Stimulated activated naive CD8-positive, alpha-beta T cell treated with anti-CD3 and anti-CD28 coated beads, Interleukin-15, amount 100 ng/mL, for 72 hours (primary cell): ENCODE results near the gene PKP4.
"Not testable (repeated sequence)": the region's sequence is repeated elsewhere in the genome, so short reads cannot be mapped to it uniquely, and the experiment has no call there.

Experiments
- ATAC-seq: fragments of 150-1000 bp; cut with Tn5 transposase; 2 replicates; pipeline ENCODE4 v1.10.0; 2021; ENCODE audit warnings: mild to moderate bottlenecking, moderate library complexity
- DNase-seq, 2 donors: peaks; one replicate each; pipeline ENCODE4 v3.0.0; 2021 to 2022
- H3K27ac Mint-ChIP-seq, 2 donors: one replicate each; pipeline ENCODE4 v1.8.0; 2022; ENCODE audit warnings: mild to moderate bottlenecking in 2 of 2, mixed read lengths in 2 of 2, moderate library complexity in 2 of 2
- H3K27me3 Mint-ChIP-seq: one replicate; pipeline ENCODE4 v1.8.0; 2022; ENCODE audit warnings: mixed read lengths
- H3K4me1 Mint-ChIP-seq: one replicate; pipeline ENCODE4 v1.8.0; 2022; ENCODE audit warnings: mild to moderate bottlenecking, mixed read lengths
- H3K4me3 Mint-ChIP-seq, 2 donors: one replicate each; pipeline ENCODE4 v1.8.0; 2022; ENCODE audit warnings: mild to moderate bottlenecking in 2 of 2, mixed read lengths in 2 of 2, moderate library complexity in 1 of 2
- H3K9me3 Mint-ChIP-seq, 2 donors: one replicate each; pipeline ENCODE4 v1.8.0; 2022; ENCODE audit warnings: mixed read lengths in 2 of 2

Gene PKP4, protein sequence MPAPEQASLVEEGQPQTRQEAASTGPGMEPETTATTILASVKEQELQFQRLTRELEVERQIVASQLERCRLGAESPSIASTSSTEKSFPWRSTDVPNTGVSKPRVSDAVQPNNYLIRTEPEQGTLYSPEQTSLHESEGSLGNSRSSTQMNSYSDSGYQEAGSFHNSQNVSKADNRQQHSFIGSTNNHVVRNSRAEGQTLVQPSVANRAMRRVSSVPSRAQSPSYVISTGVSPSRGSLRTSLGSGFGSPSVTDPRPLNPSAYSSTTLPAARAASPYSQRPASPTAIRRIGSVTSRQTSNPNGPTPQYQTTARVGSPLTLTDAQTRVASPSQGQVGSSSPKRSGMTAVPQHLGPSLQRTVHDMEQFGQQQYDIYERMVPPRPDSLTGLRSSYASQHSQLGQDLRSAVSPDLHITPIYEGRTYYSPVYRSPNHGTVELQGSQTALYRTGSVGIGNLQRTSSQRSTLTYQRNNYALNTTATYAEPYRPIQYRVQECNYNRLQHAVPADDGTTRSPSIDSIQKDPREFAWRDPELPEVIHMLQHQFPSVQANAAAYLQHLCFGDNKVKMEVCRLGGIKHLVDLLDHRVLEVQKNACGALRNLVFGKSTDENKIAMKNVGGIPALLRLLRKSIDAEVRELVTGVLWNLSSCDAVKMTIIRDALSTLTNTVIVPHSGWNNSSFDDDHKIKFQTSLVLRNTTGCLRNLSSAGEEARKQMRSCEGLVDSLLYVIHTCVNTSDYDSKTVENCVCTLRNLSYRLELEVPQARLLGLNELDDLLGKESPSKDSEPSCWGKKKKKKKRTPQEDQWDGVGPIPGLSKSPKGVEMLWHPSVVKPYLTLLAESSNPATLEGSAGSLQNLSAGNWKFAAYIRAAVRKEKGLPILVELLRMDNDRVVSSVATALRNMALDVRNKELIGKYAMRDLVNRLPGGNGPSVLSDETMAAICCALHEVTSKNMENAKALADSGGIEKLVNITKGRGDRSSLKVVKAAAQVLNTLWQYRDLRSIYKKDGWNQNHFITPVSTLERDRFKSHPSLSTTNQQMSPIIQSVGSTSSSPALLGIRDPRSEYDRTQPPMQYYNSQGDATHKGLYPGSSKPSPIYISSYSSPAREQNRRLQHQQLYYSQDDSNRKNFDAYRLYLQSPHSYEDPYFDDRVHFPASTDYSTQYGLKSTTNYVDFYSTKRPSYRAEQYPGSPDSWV

DNA sequence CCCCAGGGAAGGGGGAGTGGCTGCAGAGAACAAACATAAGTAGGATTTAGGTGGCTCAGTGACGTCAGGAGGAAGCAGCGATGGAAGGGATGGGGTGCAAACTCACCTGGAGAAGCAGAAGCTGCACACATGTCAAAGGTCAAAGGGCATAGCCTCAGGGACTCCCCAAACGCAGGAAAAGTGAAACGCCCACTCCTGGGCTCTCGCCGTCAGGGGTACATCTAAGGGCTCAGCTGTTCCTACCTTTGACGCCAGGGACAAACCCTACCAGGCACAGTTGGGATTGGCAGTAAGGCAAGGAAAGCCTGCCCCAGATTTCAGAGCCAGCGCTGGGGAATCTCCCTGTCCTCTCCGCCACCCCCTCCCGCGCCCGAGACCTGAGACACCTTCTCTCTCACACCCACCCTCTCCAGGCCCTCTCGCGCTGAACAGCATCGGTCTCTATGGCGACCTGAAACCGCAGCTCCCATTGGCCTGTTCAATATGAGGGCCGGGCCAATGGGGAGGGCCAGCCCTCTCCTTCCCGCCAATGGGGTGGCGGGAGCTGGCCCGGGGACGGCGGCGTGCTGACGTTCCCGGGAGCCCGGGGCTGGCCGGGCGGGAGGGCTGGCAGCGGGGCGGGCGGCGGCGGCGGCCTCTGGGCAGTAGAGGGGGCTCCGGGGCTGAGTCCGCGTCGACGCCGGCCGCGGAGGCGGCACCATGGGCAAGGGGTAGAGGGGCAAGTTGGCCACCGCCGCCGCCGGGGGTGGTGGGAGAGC is at the start of gene PKP4, which contains the start of gene CCDC148:
TSS of gene PKP4 (plus strand) at position 644 of the 758 bp plus-strand sequence. CDS start 76,233 bp downstream, outside the sequence.
TSS of gene CCDC148 (minus strand) at position 445 of the 758 bp plus-strand sequence. CDS start at position 131, 314 bp downstream.
- H3K4me3 Mint-ChIP-seq: peak within 1 kb of the TSS; percentile 90
- H3K27ac Mint-ChIP-seq: peak within 1 kb of the TSS; percentile 38 to 94
- peak; percentile 94 for ATAC-seq
- H3K27me3 Mint-ChIP-seq: peaks cover 21% of the 10 kb centered on the region
- DNase-seq: peak; percentile 85 to 93
- no peaks in the 10 kb centered on the region for H3K9me3 Mint-ChIP-seq
- H3K4me1 Mint-ChIP-seq: peaks cover 35% of the 10 kb centered on the region

DNA sequence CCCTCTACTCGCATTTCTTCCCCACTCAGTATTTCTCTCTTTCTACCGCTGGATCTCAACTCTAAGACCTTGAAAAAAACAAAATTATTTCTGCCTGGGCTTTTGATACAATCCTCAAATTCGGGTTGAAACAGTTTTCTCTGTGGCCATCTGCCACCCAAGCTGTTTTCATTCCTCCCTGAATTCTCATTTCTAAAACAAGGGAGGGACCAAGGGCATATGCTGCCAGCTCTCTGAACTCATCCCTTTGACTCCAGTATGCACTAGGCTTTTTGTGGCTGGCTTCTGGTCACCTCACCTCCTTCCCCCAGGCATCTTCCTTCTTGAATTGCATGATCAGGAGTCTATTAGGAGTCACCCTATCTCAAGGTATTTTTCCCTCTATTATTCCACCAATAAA is 49.7 kb upstream of the PKP4 start:
- Mint-ChIP-seq H3K4me1 (no peaks in the 10 kb centered on the region), H3K27ac (no peak overlapping the region), H3K4me3 (no peak overlapping the region), H3K9me3 (peaks cover 14 to 20% of the 10 kb centered on the region in 2 donors), H3K27me3 (peaks cover 18% of the 10 kb centered on the region)
- ATAC-seq: no peak
- no peak for DNase-seq

DNA sequence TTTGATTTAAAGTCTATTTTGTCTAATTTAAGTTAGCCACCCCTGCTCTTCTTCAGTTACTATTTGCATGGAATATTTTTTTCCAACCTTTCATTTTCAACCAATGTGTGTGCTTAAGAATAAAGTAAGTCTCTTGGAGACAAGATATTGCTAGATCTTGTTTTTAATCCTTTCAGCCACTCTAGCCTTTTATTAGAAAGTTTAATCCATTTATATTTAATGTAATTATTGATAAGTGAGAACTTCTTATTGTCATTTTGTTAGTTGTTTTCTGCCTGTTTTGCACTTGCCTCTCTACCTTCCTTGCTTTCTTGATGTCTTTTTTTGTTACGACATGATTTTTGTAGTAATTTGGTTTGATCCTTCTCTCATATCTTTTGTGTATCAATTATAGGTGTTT is 46.6 kb upstream of the PKP4 start:
- Mint-ChIP-seq H3K27me3 (peaks cover 19% of the 10 kb centered on the region), H3K9me3 (peaks cover 14 to 22% of the 10 kb centered on the region in 2 donors), H3K27ac (no peak overlapping the region), H3K4me1 (no peaks in the 10 kb centered on the region), H3K4me3 (no peak overlapping the region)
- ATAC-seq: no peak
- DNase-seq: no peak

DNA sequence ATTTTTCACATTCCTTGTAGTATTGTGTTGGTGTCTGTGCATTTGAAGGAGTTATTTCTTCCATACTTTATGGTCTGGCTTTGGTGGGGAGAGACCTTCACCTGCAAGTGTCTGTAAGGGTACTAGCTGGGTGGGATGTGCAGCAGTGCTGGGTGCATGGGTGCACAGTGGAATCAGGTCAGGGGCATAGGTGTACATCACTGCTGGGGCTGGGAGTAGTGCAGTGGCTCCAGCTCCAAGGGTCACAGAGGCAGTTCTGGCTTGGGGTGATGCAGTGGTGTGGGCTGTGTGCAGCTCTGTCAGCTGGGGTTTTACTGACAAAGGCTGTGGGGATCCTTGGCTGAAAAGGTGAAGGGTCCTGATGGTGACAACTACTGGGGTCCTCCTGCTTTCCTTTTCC is 45.0 kb upstream of the PKP4 start:
- Mint-ChIP-seq H3K4me3 (no peak overlapping the region), H3K4me1 (no peaks in the 10 kb centered on the region), H3K27me3 (peaks cover 24% of the 10 kb centered on the region), H3K9me3 (peaks cover 14 to 31% of the 10 kb centered on the region in 2 donors), H3K27ac (no peak overlapping the region)
- ATAC-seq: no peak
- no peak for DNase-seq

DNA sequence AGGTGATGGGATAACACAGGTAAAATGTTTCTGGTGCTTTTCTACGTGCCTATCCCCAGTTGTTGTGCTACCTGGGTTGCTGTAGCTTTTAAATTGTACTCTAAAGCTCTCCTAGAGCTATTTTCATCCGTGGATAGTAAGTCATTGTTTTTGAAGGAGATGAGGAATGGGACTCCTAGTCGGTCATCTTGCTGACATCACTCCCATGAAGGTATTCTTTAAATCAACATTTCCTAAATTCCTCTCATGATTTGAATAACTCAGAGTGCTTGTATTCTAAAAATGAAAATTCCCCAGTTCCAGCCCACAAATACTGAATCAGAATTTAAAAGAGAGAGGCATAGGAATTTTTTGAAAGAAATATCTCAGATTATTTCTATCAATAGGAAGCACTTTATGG is 44.5 kb upstream of the PKP4 start:
- Mint-ChIP-seq H3K27ac (no peak overlapping the region), H3K4me3 (no peak overlapping the region), H3K4me1 (no peaks in the 10 kb centered on the region), H3K9me3 (peaks cover 14 to 31% of the 10 kb centered on the region in 2 donors), H3K27me3 (peaks cover 19% of the 10 kb centered on the region)
- ATAC-seq: no peak
- DNase-seq: no peak

DNA sequence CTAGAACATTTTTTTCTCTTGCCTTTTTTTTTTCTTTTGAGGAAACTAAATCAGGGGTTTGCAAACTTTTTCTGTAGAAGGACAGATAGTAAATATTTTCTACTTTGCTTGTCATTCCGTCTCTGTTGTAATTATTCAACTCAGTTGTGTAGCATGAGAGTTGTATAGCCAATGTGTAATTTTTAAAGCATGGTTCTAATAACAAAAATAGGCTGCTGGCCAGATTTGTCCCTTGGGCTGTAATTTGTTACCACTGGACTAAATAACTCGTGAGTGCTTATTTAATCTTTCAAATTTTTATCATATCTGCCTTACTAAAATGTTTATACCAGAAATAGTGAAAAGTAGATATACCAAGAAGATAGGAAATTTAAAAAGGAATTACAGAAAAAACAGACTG is 43.2 kb upstream of the PKP4 start:
- Mint-ChIP-seq H3K9me3 (peaks cover 14 to 31% of the 10 kb centered on the region in 2 donors), H3K27ac (no peak overlapping the region), H3K27me3 (peaks cover 21% of the 10 kb centered on the region), H3K4me1 (no peaks in the 10 kb centered on the region), H3K4me3 (no peak overlapping the region)
- no peak for ATAC-seq
- DNase-seq: no peak

DNA sequence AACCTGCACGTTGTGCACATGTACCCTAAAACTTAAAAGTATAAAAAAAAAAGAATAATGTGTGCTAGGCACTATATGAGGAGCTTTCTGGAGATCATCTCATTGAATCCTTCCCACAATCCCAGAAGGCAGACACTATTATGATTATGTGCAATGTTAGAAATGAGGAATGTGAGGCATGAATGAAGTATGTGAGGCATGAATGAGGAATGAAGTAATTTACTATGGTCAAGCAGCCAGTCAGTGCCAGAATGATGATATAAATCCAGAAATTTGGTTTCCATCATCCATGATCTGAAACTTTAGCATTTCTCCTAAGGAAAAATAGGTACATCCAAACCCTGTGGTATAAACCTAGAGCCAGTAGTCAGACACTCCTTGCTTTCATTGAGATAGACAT is 42.2 kb upstream of the PKP4 start:
- H3K27ac Mint-ChIP-seq: no peak overlapping the region
- peaks cover 23% of the 10 kb centered on the region for H3K27me3 Mint-ChIP-seq
- H3K9me3 Mint-ChIP-seq: peaks cover 14 to 31% of the 10 kb centered on the region in 2 donors
- H3K4me3 Mint-ChIP-seq: no peak overlapping the region
- no peak for DNase-seq
- no peaks in the 10 kb centered on the region for H3K4me1 Mint-ChIP-seq
- no peak for ATAC-seq

DNA sequence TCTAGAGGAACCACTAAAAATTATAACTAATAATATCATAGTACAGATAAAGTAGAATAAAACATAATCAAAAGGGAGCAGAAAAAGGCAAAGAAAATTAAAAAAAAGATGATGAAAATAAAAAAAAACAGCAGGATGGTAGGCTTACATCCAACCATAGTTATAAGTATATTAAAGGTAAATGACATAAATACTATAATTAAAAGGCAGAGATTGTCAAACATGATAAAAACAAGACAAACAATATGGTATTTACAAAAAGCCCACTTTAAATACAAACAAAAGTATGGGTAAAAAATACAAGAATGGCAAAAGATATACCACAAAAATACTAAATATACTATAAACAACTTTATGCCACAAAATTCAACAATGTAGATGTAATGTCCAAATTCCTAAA is 24.6 kb upstream of the PKP4 start:
- no peak for ATAC-seq
- DNase-seq: no peak
- Mint-ChIP-seq H3K4me3 (no peak overlapping the region), H3K4me1 (no peaks in the 10 kb centered on the region), H3K27ac (no peak overlapping the region), H3K9me3 (peaks cover 6 to 15% of the 10 kb centered on the region in 2 donors), H3K27me3 (peaks cover 9% of the 10 kb centered on the region)

DNA sequence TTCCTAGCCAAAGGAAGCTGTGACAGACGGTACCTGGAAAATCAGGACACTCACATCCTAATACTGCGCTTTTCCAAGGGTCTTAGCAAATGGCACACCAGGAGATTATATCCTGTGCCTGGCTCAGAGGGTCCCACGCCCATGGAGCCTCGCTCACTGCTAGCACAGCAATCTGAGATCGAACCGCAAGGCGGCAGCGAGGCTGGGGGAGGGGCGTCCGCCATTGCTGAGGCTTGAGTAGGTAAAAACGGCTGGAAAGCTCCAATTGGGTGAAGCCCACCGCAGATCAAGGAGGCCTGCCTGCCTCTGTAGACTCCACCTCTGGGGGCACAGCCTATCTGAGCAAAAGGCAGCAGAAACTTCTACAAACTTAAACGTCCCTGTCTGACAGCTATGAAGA is 23.0 kb upstream of the PKP4 start:
- not testable (repeated sequence) for H3K27ac Mint-ChIP-seq, DNase-seq, H3K4me1 Mint-ChIP-seq, H3K9me3 Mint-ChIP-seq, H3K27me3 Mint-ChIP-seq, H3K4me3 Mint-ChIP-seq, ATAC-seq

DNA sequence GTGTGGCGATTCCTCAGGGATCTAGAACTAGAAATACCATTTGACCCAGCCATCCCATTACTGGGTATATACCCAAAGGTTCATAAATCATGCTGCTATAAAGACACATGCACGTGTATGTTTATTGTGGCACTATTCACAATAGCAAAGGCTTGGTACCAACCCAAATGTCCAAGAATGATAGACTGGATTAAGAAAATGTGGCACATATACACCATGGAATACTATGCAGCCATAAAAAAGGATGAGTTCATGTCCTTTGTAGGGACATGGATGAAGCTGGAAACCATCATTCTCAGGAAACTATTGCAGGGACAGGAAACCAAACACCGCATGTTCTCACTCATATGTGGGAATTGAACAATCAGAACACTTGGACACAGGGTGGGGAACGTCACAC is 17.7 kb upstream of the PKP4 start:
- not testable (repeated sequence) for DNase-seq, H3K4me3 Mint-ChIP-seq, H3K27me3 Mint-ChIP-seq

DNA sequence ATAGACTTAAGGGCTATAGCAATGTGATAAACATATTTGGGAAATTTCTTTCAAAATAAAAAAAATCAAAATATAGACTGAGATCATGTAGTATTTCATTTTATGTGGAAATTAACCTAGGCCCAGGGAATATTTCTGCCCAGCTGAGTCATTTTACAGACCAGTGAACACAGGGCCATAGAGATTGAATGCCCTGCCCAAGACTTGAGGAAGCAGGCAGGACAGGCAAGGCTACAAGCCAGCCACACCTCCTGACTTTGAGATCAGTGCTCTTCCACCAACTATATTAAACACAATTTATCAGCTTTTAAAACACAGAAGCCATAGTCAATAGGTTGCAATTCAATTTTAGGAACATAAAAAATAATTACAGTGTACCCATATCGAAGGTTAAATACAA is 13.1 kb upstream of the PKP4 start:
- H3K27ac Mint-ChIP-seq: no peak overlapping the region
- H3K4me1 Mint-ChIP-seq: no peaks in the 10 kb centered on the region
- ATAC-seq: no peak
- H3K4me3 Mint-ChIP-seq: no peak overlapping the region
- H3K9me3 Mint-ChIP-seq: no peaks in the 10 kb centered on the region
- H3K27me3 Mint-ChIP-seq: no peaks in the 10 kb centered on the region
- no peak for DNase-seq

More for the DNA sequence above, 17.7 kb upstream of the PKP4 start:
- H3K9me3 Mint-ChIP-seq, H3K4me1 Mint-ChIP-seq, H3K27ac Mint-ChIP-seq, ATAC-seq: not testable (repeated sequence)

DNA sequence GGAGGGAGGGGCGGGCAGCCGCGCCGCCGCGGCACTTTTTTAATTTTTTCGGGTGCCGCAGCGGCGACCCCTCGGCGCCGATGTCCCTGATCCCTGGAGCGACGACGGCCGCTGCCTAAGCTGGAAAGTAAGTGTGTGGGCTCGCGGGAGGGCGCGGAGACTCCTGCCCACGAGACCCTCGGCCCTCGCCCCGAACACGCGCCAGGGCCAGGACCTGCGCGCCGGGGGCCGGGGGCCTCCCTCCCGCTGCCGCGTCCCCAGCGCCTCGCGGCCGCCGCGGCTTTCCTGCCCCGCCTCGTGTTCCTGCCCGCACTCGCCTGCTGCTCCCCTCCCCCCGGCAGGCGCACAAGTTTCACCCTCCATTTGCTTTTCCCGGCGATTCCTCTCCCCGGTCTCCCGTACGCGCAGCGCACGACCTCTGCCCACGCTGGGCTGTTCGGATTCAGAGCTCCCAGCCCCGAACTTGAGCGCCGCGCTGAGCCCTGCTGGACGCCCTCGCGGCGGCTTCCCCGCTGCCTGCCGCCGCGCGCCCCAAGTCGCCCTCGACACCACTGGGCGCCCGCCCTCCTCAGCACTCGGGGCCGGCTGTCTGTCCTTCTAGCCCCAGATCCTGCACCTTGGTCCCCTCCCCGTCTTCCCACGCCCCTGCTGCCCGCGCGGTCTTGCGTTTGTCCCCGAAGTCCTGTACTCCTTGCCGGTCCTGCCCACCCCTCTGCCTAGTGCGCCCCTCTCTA is 507 bp downstream of the PKP4 start:
- peaks cover 21% of the 10 kb centered on the region for H3K27me3 Mint-ChIP-seq
- peak overlapping the region; percentile 38 to 94 for H3K27ac Mint-ChIP-seq

DNA sequence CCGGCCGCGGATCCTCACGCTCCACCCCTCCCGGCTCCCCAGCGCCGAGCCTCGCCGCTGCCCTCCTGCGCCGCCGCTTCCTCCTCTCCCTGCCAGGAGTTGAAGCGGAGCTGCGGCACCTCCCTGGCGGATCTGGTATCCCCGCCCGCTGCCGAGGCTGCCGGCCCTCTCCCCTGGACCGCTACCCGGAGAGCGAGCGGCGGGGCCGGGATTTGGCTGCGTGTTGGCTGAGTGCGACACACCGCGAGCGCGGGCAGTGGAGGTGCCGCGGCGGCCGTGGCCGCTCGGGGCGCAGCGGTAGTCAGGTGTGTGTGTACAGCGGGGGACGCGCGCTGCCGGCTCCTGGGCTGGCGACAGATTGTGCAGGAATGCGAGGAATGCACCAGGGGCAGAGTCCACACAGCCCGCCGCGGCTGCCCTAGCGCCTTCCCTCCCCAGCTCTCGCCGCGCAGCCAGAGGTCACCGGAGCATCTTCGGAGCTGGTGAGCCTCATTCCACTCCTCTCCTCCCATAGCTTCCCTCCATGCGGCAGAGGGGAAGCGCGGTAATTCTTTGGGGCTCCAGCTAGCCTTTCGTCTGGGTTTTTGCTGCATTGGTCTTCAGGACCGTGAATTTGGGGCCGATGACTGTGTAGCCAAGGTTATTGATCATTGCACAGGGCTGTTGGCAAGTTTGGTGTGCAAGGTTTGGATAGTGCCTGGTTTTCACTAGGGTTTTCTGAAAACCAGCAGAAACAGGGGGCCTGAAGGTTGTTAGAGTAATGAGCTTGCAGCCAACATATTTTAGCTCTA is 1.3 kb downstream of the PKP4 start:
- DNase-seq (peak; percentile 59 to 64), ATAC-seq (peak; percentile 68)
- peak overlapping the region; percentile 90 for H3K4me3 Mint-ChIP-seq
- peaks cover 21% of the 10 kb centered on the region for H3K27me3 Mint-ChIP-seq
- H3K4me1 Mint-ChIP-seq: peaks cover 35% of the 10 kb centered on the region
- H3K27ac Mint-ChIP-seq: peak overlapping the region; percentile 72 to 94
- H3K9me3 Mint-ChIP-seq: no peaks in the 10 kb centered on the region

More for the DNA sequence above, 507 bp downstream of the PKP4 start:
- ATAC-seq: peak; percentile 63
- peaks cover 35% of the 10 kb centered on the region for H3K4me1 Mint-ChIP-seq
- H3K4me3 Mint-ChIP-seq: peak overlapping the region; percentile 90
- DNase-seq: peak; percentile 65 to 72
- no peaks in the 10 kb centered on the region for H3K9me3 Mint-ChIP-seq

DNA sequence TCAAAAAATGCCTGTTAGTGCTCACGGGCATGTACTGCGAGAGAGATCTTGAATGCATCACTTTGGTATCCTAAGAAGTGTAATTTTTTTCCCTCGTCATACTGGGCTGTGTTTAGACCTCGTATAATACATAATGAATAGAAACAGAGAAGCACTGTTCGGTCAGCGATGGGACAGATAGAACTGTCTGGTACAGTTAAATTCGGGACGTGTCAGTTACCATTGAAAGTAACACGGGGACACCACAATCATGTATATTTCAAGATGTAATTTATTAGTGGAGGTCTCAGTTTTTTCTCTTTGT is 1.8 kb downstream of the PKP4 start:
- H3K9me3 Mint-ChIP-seq: no peaks in the 10 kb centered on the region
- peaks cover 19% of the 10 kb centered on the region for H3K27me3 Mint-ChIP-seq
- no peak for ATAC-seq
- DNase-seq: no peak
- H3K27ac Mint-ChIP-seq: peak overlapping the region in 1 of 2 donors; percentile 70
- H3K4me3 Mint-ChIP-seq: peak overlapping the region; percentile 90
- peaks cover 35% of the 10 kb centered on the region for H3K4me1 Mint-ChIP-seq
